Colonic mucosa (tissue), 4 donors: Measurements from ENCODE around the gene RASGRF1. TPM values are rescaled to one million over a fixed set of nuclear protein-coding genes. Genes with fewer than 3 reads are reported as not detected.

ENCODE experiments used
- DNase-seq: peaks from one replicate; pipeline ENCODE4 v3.0.0-alpha.2; 2020
- H3K27ac ChIP-seq: fragments of 200-600 bp; one replicate; pipeline ENCODE4 v1.8.0; 2021
- H3K27me3 ChIP-seq: fragments of 200-600 bp; one replicate; pipeline ENCODE4 v1.8.0; 2021
- H3K36me3 ChIP-seq: fragments of 200-600 bp; one replicate; pipeline ENCODE4 v1.8.0; 2021
- H3K4me1 ChIP-seq: fragments of 200-600 bp; one replicate; pipeline ENCODE4 v1.8.0; 2021; ENCODE audit warnings: mild to moderate bottlenecking
- H3K4me3 ChIP-seq: fragments of 200-600 bp; one replicate; pipeline ENCODE4 v1.8.0; 2021
- H3K9ac ChIP-seq, 2 donors: one replicate each; pipeline ENCODE4 v1.7.0; 2013; ENCODE audit warnings: control low read depth in 2 of 2, low read depth in 2 of 2, low read length in 2 of 2
- H3K9me3 ChIP-seq: fragments of 200-600 bp; one replicate; pipeline ENCODE4 v1.8.0; 2021
- intact Hi-C: fragments of 100-400 bp; cut with DNase I; formaldehyde crosslinking; loops from one replicate; pipeline ENCODE4 v1.14.1; 2022
- total RNA-seq, 2 donors: library from RNA; stranded (reverse); fragmentation: NEBNext Ultra II Directional in 1 of 2; extraction: Animal tissue kit (Norgen Biotek cat#: 25700) in 1 of 2; gene quantifications; one replicate each; pipeline ENCODE4 v1.2.1, GENCODE V29; 2021
- TF ChIP-seq, protein P1 (sequence below): fragments of 200-600 bp; IDR thresholded peaks from one replicate; pipeline ENCODE4 v1.8.0; 2022; ENCODE audit warnings: antibody characterized with exemption, mild to moderate bottlenecking
- donor health status: healthy.
- donor health status: DM: no; HTN: no; CAD: no.
- donor health status: DM: no; HTN: no; CAD: no.

RASGRF1 gene
- total RNA-seq, 2 donors from 2014 or later, result 0.15 to 0.56 TPM

DNA sequence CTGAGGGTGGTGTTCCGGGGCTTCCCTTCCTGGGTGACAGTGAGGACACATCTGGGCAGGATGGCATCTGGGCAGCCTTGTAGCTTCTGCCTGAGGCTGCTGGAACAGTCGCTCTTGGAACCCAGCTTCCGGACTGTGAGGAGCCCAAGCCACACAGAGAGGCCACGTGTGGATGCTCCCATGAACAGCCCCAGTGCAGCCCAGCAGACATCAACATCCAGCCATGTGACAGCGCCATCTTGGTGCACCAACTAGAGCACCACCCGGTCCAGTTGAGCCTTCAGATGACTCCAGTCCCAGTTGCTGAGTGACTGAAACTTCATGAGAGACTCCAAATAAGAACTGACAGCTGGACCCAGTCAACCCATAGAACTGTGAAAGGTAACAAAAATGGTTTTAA is 130.3 kb downstream of the RASGRF1 start:
- no peaks in the 10 kb centered on the region for H3K9me3 ChIP-seq
- no peaks in the 10 kb centered on the region for H3K36me3 ChIP-seq
- DNase-seq, result no peak
- no peak overlapping the region for H3K27ac ChIP-seq
- H3K27me3 ChIP-seq, result no peaks in the 10 kb centered on the region
- H3K4me1 ChIP-seq, result no peaks in the 10 kb centered on the region
- TF ChIP-seq, protein P1, sequence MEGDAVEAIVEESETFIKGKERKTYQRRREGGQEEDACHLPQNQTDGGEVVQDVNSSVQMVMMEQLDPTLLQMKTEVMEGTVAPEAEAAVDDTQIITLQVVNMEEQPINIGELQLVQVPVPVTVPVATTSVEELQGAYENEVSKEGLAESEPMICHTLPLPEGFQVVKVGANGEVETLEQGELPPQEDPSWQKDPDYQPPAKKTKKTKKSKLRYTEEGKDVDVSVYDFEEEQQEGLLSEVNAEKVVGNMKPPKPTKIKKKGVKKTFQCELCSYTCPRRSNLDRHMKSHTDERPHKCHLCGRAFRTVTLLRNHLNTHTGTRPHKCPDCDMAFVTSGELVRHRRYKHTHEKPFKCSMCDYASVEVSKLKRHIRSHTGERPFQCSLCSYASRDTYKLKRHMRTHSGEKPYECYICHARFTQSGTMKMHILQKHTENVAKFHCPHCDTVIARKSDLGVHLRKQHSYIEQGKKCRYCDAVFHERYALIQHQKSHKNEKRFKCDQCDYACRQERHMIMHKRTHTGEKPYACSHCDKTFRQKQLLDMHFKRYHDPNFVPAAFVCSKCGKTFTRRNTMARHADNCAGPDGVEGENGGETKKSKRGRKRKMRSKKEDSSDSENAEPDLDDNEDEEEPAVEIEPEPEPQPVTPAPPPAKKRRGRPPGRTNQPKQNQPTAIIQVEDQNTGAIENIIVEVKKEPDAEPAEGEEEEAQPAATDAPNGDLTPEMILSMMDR, result no peak
- no peak overlapping the region for H3K4me3 ChIP-seq
- intact Hi-C loops, result no loop called here
- H3K9ac ChIP-seq, result no peak overlapping the region

DNA sequence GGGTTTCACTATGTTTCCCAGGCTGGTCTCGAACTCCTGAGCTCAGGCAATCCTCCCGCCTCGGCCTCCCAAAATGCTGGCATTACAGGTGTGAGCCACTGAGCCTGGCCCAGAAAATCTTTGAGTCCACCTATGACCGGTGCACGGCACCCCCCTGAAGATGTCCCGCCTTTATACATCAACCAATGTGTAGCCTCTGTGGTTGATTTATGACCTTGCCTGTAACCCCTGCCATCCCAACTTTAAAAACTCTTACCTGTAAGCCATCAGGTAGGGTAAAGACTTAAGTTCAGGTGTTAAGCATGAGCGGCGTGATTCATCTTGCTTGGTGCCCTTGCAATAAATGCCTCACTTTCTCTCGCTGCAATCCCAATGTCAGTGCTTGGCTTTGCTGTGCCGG is 131.2 kb downstream of the RASGRF1 start:
- Histone ChIP-seq H3K27ac (no peak overlapping the region), H3K4me1 (no peaks in the 10 kb centered on the region), H3K36me3 (no peaks in the 10 kb centered on the region), H3K9me3 (no peaks in the 10 kb centered on the region), H3K4me3 (no peak overlapping the region), H3K9ac (no peak overlapping the region), H3K27me3 (no peaks in the 10 kb centered on the region)
- no peak for DNase-seq
- intact Hi-C loops, result no loop called here
- TF ChIP-seq, protein P1, result no peak

DNA sequence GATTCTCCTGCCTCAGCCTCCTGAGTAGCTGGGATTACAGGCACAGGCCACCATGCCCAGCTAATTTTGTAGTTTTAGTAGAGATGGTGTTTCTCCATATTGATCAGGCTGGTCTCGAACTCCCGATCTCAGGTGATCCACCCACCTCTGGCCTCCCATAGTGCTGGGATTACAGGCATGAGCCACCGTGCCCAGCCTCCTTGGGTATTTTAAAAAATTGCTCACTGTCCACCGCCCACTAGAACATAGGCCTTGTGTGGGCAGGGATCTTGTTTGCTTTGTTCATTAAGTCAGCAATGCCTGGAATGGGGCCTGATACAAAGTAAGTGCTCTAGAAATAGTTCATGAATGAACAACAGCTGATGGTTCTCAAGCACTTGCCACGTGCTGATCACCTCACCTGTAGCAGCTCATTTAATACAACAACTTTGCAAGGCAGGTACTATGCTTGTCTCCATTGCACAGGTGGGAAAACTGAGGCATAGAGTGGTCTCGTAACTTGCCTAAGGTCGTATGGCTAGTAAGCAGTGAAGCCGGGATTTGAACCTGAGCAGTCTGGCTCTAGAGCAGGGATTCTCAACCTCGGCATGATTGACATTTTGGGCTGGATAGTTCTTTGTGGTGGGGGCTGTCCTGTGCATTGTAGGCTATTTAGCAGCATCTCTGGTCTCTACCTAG is 133.0 kb downstream of the RASGRF1 start:
- Histone ChIP-seq H3K27me3 (no peaks in the 10 kb centered on the region), H3K4me1 (no peaks in the 10 kb centered on the region), H3K4me3 (no peak overlapping the region), H3K27ac (no peak overlapping the region), H3K36me3 (no peaks in the 10 kb centered on the region), H3K9me3 (no peaks in the 10 kb centered on the region), H3K9ac (no peak overlapping the region)
- no peak for DNase-seq
- TF ChIP-seq, protein P1, result no peak
- intact Hi-C loops, result no loop called here

DNA sequence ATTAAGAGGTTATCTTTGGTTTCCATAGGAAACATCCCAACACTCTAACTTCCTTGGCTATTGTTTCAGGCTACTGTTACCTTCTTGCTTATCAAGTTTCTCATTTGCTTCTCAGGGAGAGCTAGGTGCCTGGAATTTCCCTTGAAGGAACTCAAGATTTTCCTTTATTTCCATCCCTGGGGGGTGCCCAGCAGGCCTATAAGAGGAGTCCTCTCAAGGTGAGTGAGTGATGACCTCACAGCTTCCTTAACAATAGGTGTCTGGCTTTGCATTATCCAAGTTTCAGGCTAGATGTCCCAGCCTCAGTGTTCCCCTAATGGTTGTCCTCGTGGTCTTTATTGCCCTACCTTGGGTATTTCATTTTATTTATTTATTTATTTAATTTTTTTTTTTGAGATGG is 133.6 kb downstream of the RASGRF1 start:
- Histone ChIP-seq H3K9me3 (no peaks in the 10 kb centered on the region), H3K27me3 (no peaks in the 10 kb centered on the region), H3K27ac (no peak overlapping the region), H3K9ac (no peak overlapping the region), H3K4me3 (no peak overlapping the region), H3K4me1 (no peaks in the 10 kb centered on the region), H3K36me3 (no peaks in the 10 kb centered on the region)
- intact Hi-C loops, result no loop called here
- TF ChIP-seq, protein P1, result no peak
- DNase-seq, result no peak

DNA sequence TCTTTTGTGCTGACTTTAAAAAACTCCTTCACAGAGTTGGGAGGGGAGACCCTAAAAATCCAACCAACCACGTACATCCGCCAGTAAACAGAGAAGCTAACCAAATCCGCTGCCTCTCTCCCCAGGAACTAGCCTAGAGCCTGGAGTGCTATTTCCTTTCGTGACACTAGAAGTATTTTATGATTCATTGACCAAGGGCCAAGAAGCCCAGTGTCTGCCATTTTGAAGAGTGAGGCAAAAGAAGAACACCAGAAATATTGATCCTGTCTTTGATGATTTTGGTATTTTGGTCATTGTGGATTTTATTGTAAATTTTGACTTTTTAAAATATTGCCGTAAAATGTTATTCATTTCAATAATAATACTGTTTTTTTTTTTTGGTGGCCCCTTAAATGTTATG is 135.2 kb downstream of the RASGRF1 start:
- H3K36me3 ChIP-seq, result no peaks in the 10 kb centered on the region
- no peaks in the 10 kb centered on the region for H3K9me3 ChIP-seq
- TF ChIP-seq, protein P1, result no peak
- H3K27me3 ChIP-seq, result no peaks in the 10 kb centered on the region
- no peaks in the 10 kb centered on the region for H3K4me1 ChIP-seq
- no peak for DNase-seq
- H3K9ac ChIP-seq, result no peak overlapping the region
- H3K4me3 ChIP-seq, result no peak overlapping the region
- intact Hi-C loops, result no loop called here
- H3K27ac ChIP-seq, result no peak overlapping the region
